HEK293T (cell line): Measurements from ENCODE around the gene LRG1.

Source experiments
- CTCF ChIA-PET: fragments of 350-600 bp; formaldehyde crosslinking; extraction: SDS; loops from one replicate; lab custom pipeline; 2021; ENCODE audit warnings: antibody characterized with exemption, inconsistent platforms; lab: Yijun Ruan, JAX
- POLR2A ChIA-PET: fragments of 350-600 bp; formaldehyde crosslinking; extraction: SDS; loops from one replicate; lab custom pipeline; 2020; ENCODE audit warnings: antibody characterized with exemption, inconsistent platforms; lab: Yijun Ruan, JAX
- DNase-seq: peaks from one replicate; pipeline ENCODE4 v3.0.0; 2012; ENCODE audit warnings: mixed read lengths; ENCODE audit errors: extremely low spot score
- ARNT ChIP-seq: fragments of 450-650 bp; IDR thresholded peaks from 2 replicates; pipeline ENCODE4 v1.6.1; 2017; ENCODE audit warnings: mild to moderate bottlenecking
- BHLHE40 ChIP-seq: fragments of 450-650 bp; IDR thresholded peaks from 2 replicates; pipeline ENCODE4 v1.6.1; 2016; ENCODE audit warnings: mild to moderate bottlenecking, moderate library complexity, borderline replicate concordance
- CTBP1 ChIP-seq: fragments of 450-650 bp; IDR thresholded peaks from 2 replicates; pipeline ENCODE4 v1.6.1; 2016; ENCODE audit warnings: borderline replicate concordance
- ELF4 ChIP-seq: fragments of 450-650 bp; IDR thresholded peaks from 2 replicates; pipeline ENCODE4 v1.6.1; 2017; ENCODE audit warnings: antibody characterized with exemption
- FOXA1 ChIP-seq: fragments of 450-650 bp; IDR thresholded peaks from 2 replicates; pipeline ENCODE4 v1.6.1; 2016; ENCODE audit warnings: mild to moderate bottlenecking
- FOXK2 ChIP-seq: fragments of 450-650 bp; IDR thresholded peaks from 2 replicates; pipeline ENCODE4 v1.6.1; 2016; ENCODE audit warnings: mild to moderate bottlenecking
- FOXM1 ChIP-seq: fragments of 450-650 bp; IDR thresholded peaks from 2 replicates; pipeline ENCODE4 v1.6.1; 2017; ENCODE audit warnings: mild to moderate bottlenecking, borderline replicate concordance
- HDGF ChIP-seq: fragments of 450-650 bp; IDR thresholded peaks from 2 replicates; pipeline ENCODE4 v1.6.1; 2017; ENCODE audit warnings: antibody characterized with exemption, borderline replicate concordance
- L3MBTL2 ChIP-seq: fragments of 450-650 bp; conservative IDR thresholded peaks from 2 replicates; pipeline ENCODE4 v1.6.1; 2016; ENCODE audit warnings: mild to moderate bottlenecking
- LEF1 ChIP-seq: fragments of 450-650 bp; IDR thresholded peaks from 2 replicates; pipeline ENCODE4 v1.6.1; 2017; ENCODE audit warnings: mild to moderate bottlenecking, borderline replicate concordance
- NFRKB ChIP-seq: fragments of 450-650 bp; IDR thresholded peaks from 2 replicates; pipeline ENCODE4 v1.6.1; 2016; ENCODE audit warnings: mild to moderate bottlenecking, moderate library complexity
- PKNOX1 ChIP-seq: fragments of 450-650 bp; IDR thresholded peaks from 2 replicates; pipeline ENCODE4 v1.6.1; 2016
- SP1 ChIP-seq: fragments of 450-650 bp; IDR thresholded peaks from 2 replicates; pipeline ENCODE4 v1.6.1; 2017
- SUZ12 ChIP-seq: fragments of 450-650 bp; IDR thresholded peaks from 2 replicates; pipeline ENCODE4 v1.6.1; 2016; ENCODE audit warnings: mild to moderate bottlenecking
- TARDBP ChIP-seq: fragments of 450-650 bp; IDR thresholded peaks from 2 replicates; pipeline ENCODE4 v1.6.1; 2016
- ZNF384 ChIP-seq: fragments of 450-650 bp; IDR thresholded peaks from 2 replicates; pipeline ENCODE4 v1.6.1; 2016

LRG1 gene

GRCh38 chr19:4516939-4517300 lies 22.9 kb downstream of the LRG1 start:
- ChIA-PET CTCF (interaction anchor here (1.1 to 1.5 kb wide), 2 partner anchors 8 to 10 kb away, joined by 3 to 4 read pairs; no protein-coding TSS in a partner anchor), POLR2A (interaction anchor here (1.2 kb wide), 1 partner anchor 8 kb away, joined by 4 read pairs; no protein-coding TSS in a partner anchor)
- no peak for TF ChIP-seq NFRKB
- TF ChIP-seq TARDBP: no peak
- TF ChIP-seq ARNT: no peak
- TF ChIP-seq LEF1: no peak
- no peak for TF ChIP-seq HDGF
- TF ChIP-seq SP1: no peak
- no peak for TF ChIP-seq PKNOX1
- no peak for TF ChIP-seq FOXM1
- no peak for TF ChIP-seq SUZ12
- no peak for TF ChIP-seq FOXA1
- no peak for TF ChIP-seq L3MBTL2
- TF ChIP-seq FOXK2: no peak

GRCh38 chr19:4516199-4516938 lies 23.5 kb downstream of the LRG1 start:
- TF ChIP-seq HDGF: no peak
- TF ChIP-seq FOXM1: no peak
- TF ChIP-seq PKNOX1: no peak
- TF ChIP-seq TARDBP: no peak
- no peak for TF ChIP-seq SUZ12
- no peak for TF ChIP-seq ARNT
- ChIA-PET CTCF (interaction anchor here (1.1 to 1.5 kb wide), 2 partner anchors 9 to 10 kb away, joined by 3 to 4 read pairs; no protein-coding TSS in a partner anchor), POLR2A (interaction anchor here (1.2 kb wide), 1 partner anchor 8 kb away, joined by 4 read pairs; no protein-coding TSS in a partner anchor)
- DNase-seq: no peak

More at GRCh38 chr19:4516939-4517300, 22.9 kb downstream of the LRG1 start:
- DNase-seq: no peak

GRCh38 chr19:4515732-4516131 lies 24.1 kb downstream of the LRG1 start:
- TF ChIP-seq CTBP1 (no peak), FOXA1 (no peak), L3MBTL2 (no peak), BHLHE40 (no peak), SP1 (no peak), SUZ12 (no peak), FOXK2 (no peak), LEF1 (no peak), TARDBP (no peak), ELF4 (no peak), ZNF384 (no peak), ARNT (no peak)
- CTCF ChIA-PET: interaction anchor here (1.1 kb wide), 1 partner anchor 10 kb away, joined by 3 read pairs; no protein-coding TSS in a partner anchor
- POLR2A ChIA-PET: no interaction called here
- no peak for DNase-seq

GRCh38 chr19:4513248-4513647 lies 26.6 kb downstream of the LRG1 start:
- TF ChIP-seq LEF1 (no peak), FOXK2 (no peak), BHLHE40 (no peak), TARDBP (no peak), SP1 (no peak), PKNOX1 (no peak), FOXA1 (no peak), ARNT (no peak), ELF4 (no peak), HDGF (no peak), CTBP1 (no peak), L3MBTL2 (no peak)
- ChIA-PET POLR2A (no interaction called here), CTCF (no interaction called here)
- no peak for DNase-seq

GRCh38 chr19:4512070-4512469 lies 27.8 kb downstream of the LRG1 start:
- CTCF ChIA-PET: no interaction called here
- POLR2A ChIA-PET: no interaction called here
- TF ChIP-seq FOXM1: no peak
- no peak for TF ChIP-seq CTBP1
- no peak for TF ChIP-seq NFRKB
- no peak for DNase-seq

GRCh38 chr19:4511300-4512054 lies 28.4 kb downstream of the LRG1 start:
- CTCF ChIA-PET: no interaction called here

More at GRCh38 chr19:4511300-4512054, 28.4 kb downstream of the LRG1 start:
- TF ChIP-seq CTBP1 (no peak), ZNF384 (no peak), ARNT (no peak), FOXA1 (no peak), ELF4 (no peak), BHLHE40 (no peak), LEF1 (no peak)
- POLR2A ChIA-PET: no interaction called here
- no peak for DNase-seq
